ENCODE measurements around the gene RNF10. TPM values are rescaled to one million over a fixed set of nuclear protein-coding genes. Genes with fewer than 3 reads are reported as not detected.
A peak's percentile ranks its signal among the peaks of the same experiment; 100 is the strongest.
"Not testable (repeated sequence)": the region's sequence is repeated elsewhere in the genome, so short reads cannot be mapped to it uniquely, and the experiment has no call there.

RNF10 gene
- 146 TPM for polyA plus RNA-seq (ENCODE audit: insufficient read length)

GRCh38 chr12:120534203-120534702, at the start of gene RNF10:
TSS of gene RNF10 (plus strand) at chr12:120534356. CDS start at chr12:120534812, 456 bp downstream.
- DNase-seq (ENCODE audit: low read depth), result peak; percentile 86

GRCh38 chr12:120485961-120486881, 47.9 kb upstream of the RNF10 start:
- DNase-seq (ENCODE audit: low read depth), result no peak

GRCh38 chr12:120487552-120487951, 46.6 kb upstream of the RNF10 start:
- DNase-seq (ENCODE audit: low read depth), result not testable (repeated sequence)

- DNase-seq (ENCODE audit: low read depth), result no peak
Measured at GRCh38 chr12:120488057-120488640, 46.0 kb upstream of the RNF10 start.

- DNase-seq (ENCODE audit: low read depth), result no peak
Measured at GRCh38 chr12:120489018-120489417, 45.1 kb upstream of the RNF10 start.

GRCh38 chr12:120490325-120490724, 43.8 kb upstream of the RNF10 start:
- DNase-seq (ENCODE audit: low read depth), result no peak

GRCh38 chr12:120490833-120491512, 43.2 kb upstream of the RNF10 start:
- no peak for DNase-seq (ENCODE audit: low read depth)

- DNase-seq (ENCODE audit: low read depth), result no peak
Measured at GRCh38 chr12:120495186-120495730, 38.9 kb upstream of the RNF10 start.

- peak; percentile 89 for DNase-seq (ENCODE audit: low read depth)
Measured at GRCh38 chr12:120495731-120496412, 38.3 kb upstream of the RNF10 start, which contains the start of gene DYNLL1. TSS of gene DYNLL1 (plus strand) at chr12:120496113. CDS start at chr12:120496422, 309 bp downstream.

- DNase-seq (ENCODE audit: low read depth), result no peak
Measured at GRCh38 chr12:120496413-120497340, 37.5 kb upstream of the RNF10 start.

- DNase-seq (ENCODE audit: low read depth), result no peak
Measured at GRCh38 chr12:120497524-120498150, 36.5 kb upstream of the RNF10 start.

GRCh38 chr12:120498870-120499515, 35.2 kb upstream of the RNF10 start:
- DNase-seq (ENCODE audit: low read depth), result no peak

GRCh38 chr12:120500581-120500980, 33.6 kb upstream of the RNF10 start:
- no peak for DNase-seq (ENCODE audit: low read depth)

- no peak for DNase-seq (ENCODE audit: low read depth)
Measured at GRCh38 chr12:120504587-120504986, 29.6 kb upstream of the RNF10 start.

- DNase-seq (ENCODE audit: low read depth), result no peak
Measured at GRCh38 chr12:120508537-120508936, 25.6 kb upstream of the RNF10 start.

- DNase-seq (ENCODE audit: low read depth), result no peak
Measured at GRCh38 chr12:120514002-120514401, 20.2 kb upstream of the RNF10 start.

GRCh38 chr12:120515496-120515895, 18.7 kb upstream of the RNF10 start:
- DNase-seq (ENCODE audit: low read depth), result no peak

- DNase-seq (ENCODE audit: low read depth), result not testable (repeated sequence)
Measured at GRCh38 chr12:120519324-120519723, 14.8 kb upstream of the RNF10 start.

GRCh38 chr12:120522568-120522967, 11.6 kb upstream of the RNF10 start:
- DNase-seq (ENCODE audit: low read depth), result no peak

Data from forelimb muscle (tissue), 1 donor.